Suprapubic skin (tissue), 3 donors: Measurements from ENCODE around the gene TF.

ENCODE experiments used
- POLR2A ChIP-seq, 2 donors: fragments of 450-650 bp; IDR thresholded peaks; one replicate each; pipeline ENCODE4 v1.6.1; 2017; ENCODE audit warnings: antibody characterized with exemption in 2 of 2, mild to moderate bottlenecking in 2 of 2, moderate library complexity in 2 of 2
- TF ChIP-seq, protein P1 (sequence below), 2 donors: fragments of 200-600 bp in 1 of 2; fragments of 450-650 bp in 1 of 2; sonication (generic) in 1 of 2; IDR thresholded peaks; one replicate each; pipeline ENCODE4 v1.5.1; 2016 to 2019; ENCODE audit warnings: antibody characterized with exemption in 2 of 2, mild to moderate bottlenecking in 1 of 2, moderate library complexity in 1 of 2

DNA sequence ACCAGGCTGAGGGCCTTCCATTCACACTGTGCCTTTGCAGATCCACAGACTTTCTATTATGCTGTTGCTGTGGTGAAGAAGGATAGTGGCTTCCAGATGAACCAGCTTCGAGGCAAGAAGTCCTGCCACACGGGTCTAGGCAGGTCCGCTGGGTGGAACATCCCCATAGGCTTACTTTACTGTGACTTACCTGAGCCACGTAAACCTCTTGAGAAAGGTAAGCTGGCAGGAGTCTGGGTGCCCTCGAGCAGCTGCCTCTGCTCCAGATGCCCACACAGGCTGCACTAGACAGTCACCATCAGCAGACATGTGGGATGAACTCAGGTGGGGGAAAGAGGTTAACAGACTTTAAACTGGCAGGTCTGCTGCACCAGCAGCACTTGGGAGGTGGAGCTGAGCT, 8.3 kb downstream of the TF start:
- TF ChIP-seq POLR2A (IDR thresholded peaks at IDR 0.05), result no peak
- TF ChIP-seq, protein P1, sequence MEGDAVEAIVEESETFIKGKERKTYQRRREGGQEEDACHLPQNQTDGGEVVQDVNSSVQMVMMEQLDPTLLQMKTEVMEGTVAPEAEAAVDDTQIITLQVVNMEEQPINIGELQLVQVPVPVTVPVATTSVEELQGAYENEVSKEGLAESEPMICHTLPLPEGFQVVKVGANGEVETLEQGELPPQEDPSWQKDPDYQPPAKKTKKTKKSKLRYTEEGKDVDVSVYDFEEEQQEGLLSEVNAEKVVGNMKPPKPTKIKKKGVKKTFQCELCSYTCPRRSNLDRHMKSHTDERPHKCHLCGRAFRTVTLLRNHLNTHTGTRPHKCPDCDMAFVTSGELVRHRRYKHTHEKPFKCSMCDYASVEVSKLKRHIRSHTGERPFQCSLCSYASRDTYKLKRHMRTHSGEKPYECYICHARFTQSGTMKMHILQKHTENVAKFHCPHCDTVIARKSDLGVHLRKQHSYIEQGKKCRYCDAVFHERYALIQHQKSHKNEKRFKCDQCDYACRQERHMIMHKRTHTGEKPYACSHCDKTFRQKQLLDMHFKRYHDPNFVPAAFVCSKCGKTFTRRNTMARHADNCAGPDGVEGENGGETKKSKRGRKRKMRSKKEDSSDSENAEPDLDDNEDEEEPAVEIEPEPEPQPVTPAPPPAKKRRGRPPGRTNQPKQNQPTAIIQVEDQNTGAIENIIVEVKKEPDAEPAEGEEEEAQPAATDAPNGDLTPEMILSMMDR (IDR thresholded peaks at IDR 0.05), result no peak
